ENCODE results near the gene BMERB1.

The BMERB1 gene

DNA sequence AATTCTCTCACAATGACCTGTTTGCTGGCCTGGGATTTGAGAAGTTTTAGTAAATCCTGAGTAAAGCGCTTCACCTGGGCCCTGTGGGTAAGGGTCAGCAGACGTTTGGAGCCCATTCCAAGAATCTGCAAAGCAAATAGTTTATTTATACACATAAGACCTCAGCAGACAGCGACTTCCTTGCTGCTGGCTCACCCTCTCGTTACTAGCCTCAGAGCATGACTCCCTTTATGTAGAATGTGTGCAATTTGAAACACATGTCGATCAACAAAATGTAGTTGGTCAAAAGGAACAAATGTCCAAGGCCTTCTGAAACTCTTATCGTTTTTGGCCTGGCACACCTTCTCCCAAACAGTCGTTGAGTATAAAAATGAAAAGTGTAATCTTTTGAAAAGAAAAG lies 177.2 kb downstream of the BMERB1 start:
- Histone ChIP-seq H3K4me3 (ENCODE audit: low read depth in 1 of 5, low read length in 5 of 5) (no peak overlapping the region), H3K4me1 (ENCODE audit: control insufficient read depth in 5 of 5, insufficient read depth in 5 of 5, low read length in 5 of 5) (peaks cover 4 to 18% (median 5%) of the 10 kb centered on the region in 5 donors), H3K9me3 (ENCODE audit: control insufficient read depth in 5 of 5, low read length in 5 of 5) (no peaks in the 10 kb centered on the region), H3K36me3 (ENCODE audit: control insufficient read depth in 5 of 5, insufficient read depth in 5 of 5, low read length in 5 of 5) (peaks cover 33 to 86% (median 74%) of the 10 kb centered on the region in 5 donors), H3K9ac (ENCODE audit: low read length in 5 of 5) (no peak overlapping the region), H3K27me3 (ENCODE audit: control insufficient read depth in 5 of 5, insufficient read depth in 4 of 5, low read length in 5 of 5) (no peaks in the 10 kb centered on the region), H3K27ac (ENCODE audit: low read depth, low read length) (no peak overlapping the region)

- H3K27ac ChIP-seq (ENCODE audit: low read depth, low read length), result no peak overlapping the region
- peaks cover 31 to 88% (median 76%) of the 10 kb centered on the region in 5 donors for H3K36me3 ChIP-seq (ENCODE audit: control insufficient read depth in 5 of 5, insufficient read depth in 5 of 5, low read length in 5 of 5)
- H3K9ac ChIP-seq (ENCODE audit: low read length in 5 of 5), result no peak overlapping the region
- peaks cover 0 to 7% (median 0%) of the 10 kb centered on the region in 5 donors for H3K4me1 ChIP-seq (ENCODE audit: control insufficient read depth in 5 of 5, insufficient read depth in 5 of 5, low read length in 5 of 5)
- H3K9me3 ChIP-seq (ENCODE audit: control insufficient read depth in 5 of 5, low read length in 5 of 5), result no peaks in the 10 kb centered on the region
- H3K27me3 ChIP-seq (ENCODE audit: control insufficient read depth in 5 of 5, insufficient read depth in 4 of 5, low read length in 5 of 5), result no peaks in the 10 kb centered on the region
- H3K4me3 ChIP-seq (ENCODE audit: low read depth in 1 of 5, low read length in 5 of 5), result no peak overlapping the region
Measured at GRCh38 chr16:15613676-15614075, 179.3 kb downstream of the BMERB1 start.

GRCh38 chr16:15616012-15616411 lies 181.6 kb downstream of the BMERB1 start:
- H3K9me3 ChIP-seq (ENCODE audit: control insufficient read depth in 5 of 5, low read length in 5 of 5), result no peaks in the 10 kb centered on the region
- peaks cover 39 to 93% (median 81%) of the 10 kb centered on the region in 5 donors for H3K36me3 ChIP-seq (ENCODE audit: control insufficient read depth in 5 of 5, insufficient read depth in 5 of 5, low read length in 5 of 5)
- no peaks in the 10 kb centered on the region for H3K27me3 ChIP-seq (ENCODE audit: control insufficient read depth in 5 of 5, insufficient read depth in 4 of 5, low read length in 5 of 5)
- H3K4me1 ChIP-seq (ENCODE audit: control insufficient read depth in 5 of 5, insufficient read depth in 5 of 5, low read length in 5 of 5), result no peaks in the 10 kb centered on the region
- H3K4me3 ChIP-seq (ENCODE audit: low read depth in 1 of 5, low read length in 5 of 5), result no peak overlapping the region
- no peak overlapping the region for H3K9ac ChIP-seq (ENCODE audit: low read length in 5 of 5)
- no peak overlapping the region for H3K27ac ChIP-seq (ENCODE audit: low read depth, low read length)

GRCh38 chr16:15616475-15617165 lies 182.2 kb downstream of the BMERB1 start:
- no peak overlapping the region for H3K9ac ChIP-seq (ENCODE audit: low read length in 5 of 5)
- H3K36me3 ChIP-seq (ENCODE audit: control insufficient read depth in 5 of 5, insufficient read depth in 5 of 5, low read length in 5 of 5), result peaks cover 42 to 94% (median 83%) of the 10 kb centered on the region in 5 donors
- H3K27ac ChIP-seq (ENCODE audit: low read depth, low read length), result no peak overlapping the region
- H3K9me3 ChIP-seq (ENCODE audit: control insufficient read depth in 5 of 5, low read length in 5 of 5), result no peaks in the 10 kb centered on the region
- no peaks in the 10 kb centered on the region for H3K27me3 ChIP-seq (ENCODE audit: control insufficient read depth in 5 of 5, insufficient read depth in 4 of 5, low read length in 5 of 5)
- H3K4me3 ChIP-seq (ENCODE audit: low read depth in 1 of 5, low read length in 5 of 5), result no peak overlapping the region
- H3K4me1 ChIP-seq (ENCODE audit: control insufficient read depth in 5 of 5, insufficient read depth in 5 of 5, low read length in 5 of 5), result peaks cover 0 to 3% (median 2%) of the 10 kb centered on the region in 5 donors

DNA sequence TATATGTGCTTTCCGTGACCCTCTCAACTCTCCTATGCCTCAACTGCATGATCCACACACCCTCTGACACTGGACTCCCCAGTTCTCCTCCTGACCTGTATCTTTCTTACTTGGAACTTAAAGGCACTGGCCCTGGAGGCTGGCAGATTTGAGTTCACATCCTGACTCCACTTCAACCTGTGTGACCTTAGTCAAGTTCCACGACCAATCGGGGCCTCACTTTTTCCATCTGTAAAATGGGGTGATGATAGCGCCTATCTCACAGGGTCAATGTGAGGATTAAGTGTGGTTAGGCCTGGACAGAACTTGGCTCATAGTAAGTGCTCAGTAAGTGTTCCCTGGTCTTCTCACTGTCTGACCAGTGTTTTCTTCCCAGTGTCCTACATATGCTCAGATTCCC lies 183.5 kb downstream of the BMERB1 start:
- Histone ChIP-seq H3K36me3 (ENCODE audit: control insufficient read depth in 5 of 5, insufficient read depth in 5 of 5, low read length in 5 of 5) (peaks cover 30 to 94% (median 81%) of the 10 kb centered on the region in 5 donors), H3K9ac (ENCODE audit: low read length in 5 of 5) (no peak overlapping the region), H3K27me3 (ENCODE audit: control insufficient read depth in 5 of 5, insufficient read depth in 4 of 5, low read length in 5 of 5) (no peaks in the 10 kb centered on the region), H3K27ac (ENCODE audit: low read depth, low read length) (no peak overlapping the region), H3K4me3 (ENCODE audit: low read depth in 1 of 5, low read length in 5 of 5) (no peak overlapping the region), H3K9me3 (ENCODE audit: control insufficient read depth in 5 of 5, low read length in 5 of 5) (no peaks in the 10 kb centered on the region), H3K4me1 (ENCODE audit: control insufficient read depth in 5 of 5, insufficient read depth in 5 of 5, low read length in 5 of 5) (peaks cover 0 to 5% (median 3%) of the 10 kb centered on the region in 5 donors)

- H3K4me1 ChIP-seq (ENCODE audit: control insufficient read depth in 5 of 5, insufficient read depth in 5 of 5, low read length in 5 of 5), result peaks cover 0 to 5% (median 3%) of the 10 kb centered on the region in 5 donors
- H3K4me3 ChIP-seq (ENCODE audit: low read depth in 1 of 5, low read length in 5 of 5), result no peak overlapping the region
- no peak overlapping the region for H3K27ac ChIP-seq (ENCODE audit: low read depth, low read length)
- H3K9me3 ChIP-seq (ENCODE audit: control insufficient read depth in 5 of 5, low read length in 5 of 5), result no peaks in the 10 kb centered on the region
- peaks cover 28 to 93% (median 79%) of the 10 kb centered on the region in 5 donors for H3K36me3 ChIP-seq (ENCODE audit: control insufficient read depth in 5 of 5, insufficient read depth in 5 of 5, low read length in 5 of 5)
- H3K9ac ChIP-seq (ENCODE audit: low read length in 5 of 5), result no peak overlapping the region
- no peaks in the 10 kb centered on the region for H3K27me3 ChIP-seq (ENCODE audit: control insufficient read depth in 5 of 5, insufficient read depth in 4 of 5, low read length in 5 of 5)
Measured at GRCh38 chr16:15618392-15618791, 184.0 kb downstream of the BMERB1 start.

DNA sequence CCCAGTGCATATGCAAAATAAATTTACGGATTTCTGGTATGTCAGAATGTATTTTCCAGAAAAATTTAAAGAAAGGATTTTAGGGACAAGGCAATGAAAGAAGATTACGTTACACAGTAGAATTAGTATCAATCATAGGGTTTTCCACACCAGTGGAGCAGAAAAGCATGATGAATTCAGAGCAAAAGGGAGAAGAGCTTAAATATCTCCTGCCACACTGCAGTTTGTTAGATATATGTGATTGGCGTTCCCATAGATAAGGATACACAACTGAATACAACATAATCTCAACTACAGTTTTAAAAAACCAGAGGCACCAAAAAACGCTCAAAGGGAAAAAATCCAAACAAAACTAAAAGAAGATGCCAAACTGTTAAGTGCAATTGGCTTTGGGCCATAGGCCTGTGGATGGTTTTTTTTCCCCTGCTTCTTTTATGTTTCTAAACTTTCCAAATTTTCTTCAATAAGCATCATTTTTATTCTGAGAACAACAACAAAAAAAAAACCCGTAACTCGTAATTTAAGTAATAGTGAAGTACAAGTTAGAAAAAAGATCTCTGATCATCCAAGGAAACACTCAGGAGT lies 186.3 kb downstream of the BMERB1 start:
- no peaks in the 10 kb centered on the region for H3K9me3 ChIP-seq (ENCODE audit: control insufficient read depth in 5 of 5, low read length in 5 of 5)
- no peak overlapping the region for H3K27ac ChIP-seq (ENCODE audit: low read depth, low read length)
- no peak overlapping the region for H3K9ac ChIP-seq (ENCODE audit: low read length in 5 of 5)
- H3K27me3 ChIP-seq (ENCODE audit: control insufficient read depth in 5 of 5, insufficient read depth in 4 of 5, low read length in 5 of 5), result no peaks in the 10 kb centered on the region
- peaks cover 0 to 5% (median 3%) of the 10 kb centered on the region in 5 donors for H3K4me1 ChIP-seq (ENCODE audit: control insufficient read depth in 5 of 5, insufficient read depth in 5 of 5, low read length in 5 of 5)
- H3K36me3 ChIP-seq (ENCODE audit: control insufficient read depth in 5 of 5, insufficient read depth in 5 of 5, low read length in 5 of 5), result peaks cover 41 to 94% (median 89%) of the 10 kb centered on the region in 5 donors
- H3K4me3 ChIP-seq (ENCODE audit: low read depth in 1 of 5, low read length in 5 of 5), result no peak overlapping the region

- Histone ChIP-seq H3K4me1 (ENCODE audit: control insufficient read depth in 5 of 5, insufficient read depth in 5 of 5, low read length in 5 of 5) (peaks cover 0 to 5% (median 3%) of the 10 kb centered on the region in 5 donors), H3K9ac (ENCODE audit: low read length in 5 of 5) (no peak overlapping the region), H3K27ac (ENCODE audit: low read depth, low read length) (no peak overlapping the region), H3K9me3 (ENCODE audit: control insufficient read depth in 5 of 5, low read length in 5 of 5) (no peaks in the 10 kb centered on the region), H3K4me3 (ENCODE audit: low read depth in 1 of 5, low read length in 5 of 5) (no peak overlapping the region), H3K36me3 (ENCODE audit: control insufficient read depth in 5 of 5, insufficient read depth in 5 of 5, low read length in 5 of 5) (peaks cover 38 to 93% (median 85%) of the 10 kb centered on the region in 5 donors), H3K27me3 (ENCODE audit: control insufficient read depth in 5 of 5, insufficient read depth in 4 of 5, low read length in 5 of 5) (no peaks in the 10 kb centered on the region)
Measured at GRCh38 chr16:15621456-15621855, 187.1 kb downstream of the BMERB1 start.

GRCh38 chr16:15621889-15622288 lies 187.5 kb downstream of the BMERB1 start:
- Histone ChIP-seq H3K4me3 (ENCODE audit: low read depth in 1 of 5, low read length in 5 of 5) (no peak overlapping the region), H3K27me3 (ENCODE audit: control insufficient read depth in 5 of 5, insufficient read depth in 4 of 5, low read length in 5 of 5) (no peaks in the 10 kb centered on the region), H3K36me3 (ENCODE audit: control insufficient read depth in 5 of 5, insufficient read depth in 5 of 5, low read length in 5 of 5) (peaks cover 34 to 91% (median 81%) of the 10 kb centered on the region in 5 donors), H3K4me1 (ENCODE audit: control insufficient read depth in 5 of 5, insufficient read depth in 5 of 5, low read length in 5 of 5) (peaks cover 0 to 5% (median 3%) of the 10 kb centered on the region in 5 donors), H3K9me3 (ENCODE audit: control insufficient read depth in 5 of 5, low read length in 5 of 5) (no peaks in the 10 kb centered on the region), H3K27ac (ENCODE audit: low read depth, low read length) (no peak overlapping the region), H3K9ac (ENCODE audit: low read length in 5 of 5) (no peak overlapping the region)

DNA sequence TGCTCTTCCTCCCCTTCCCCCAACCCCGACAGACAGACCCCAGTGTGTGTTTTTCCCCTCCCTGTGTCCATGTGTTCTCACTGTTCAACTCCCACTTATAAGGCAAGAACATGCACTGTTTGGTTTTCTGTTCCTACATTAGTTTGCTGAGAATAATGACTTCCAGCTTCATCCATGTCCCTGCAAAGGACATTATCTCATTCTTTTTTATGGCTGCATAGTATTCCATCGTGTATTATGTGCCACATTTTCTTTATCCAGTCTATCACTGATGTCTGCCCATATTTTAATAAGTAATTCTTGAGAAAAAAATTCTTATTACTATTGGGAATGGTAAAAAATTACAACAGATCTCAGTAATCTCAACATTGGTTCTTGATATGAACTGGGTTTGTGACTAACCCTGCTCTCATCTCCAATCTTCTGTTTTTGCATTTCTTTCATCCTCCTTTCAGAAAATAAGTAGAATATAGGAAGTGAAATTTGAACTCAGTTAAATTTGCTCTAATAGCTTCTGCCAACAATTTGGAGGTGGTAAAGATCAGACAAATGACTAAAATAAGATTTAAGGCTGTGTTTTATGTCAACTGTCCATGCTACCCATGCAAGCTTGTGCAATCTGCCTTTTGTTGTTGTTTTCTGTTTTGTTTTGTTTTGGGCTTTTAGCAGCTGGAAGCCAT lies 197.5 kb downstream of the BMERB1 start:
- no peak overlapping the region for H3K9ac ChIP-seq (ENCODE audit: low read length in 5 of 5)
- H3K27me3 ChIP-seq (ENCODE audit: control insufficient read depth in 5 of 5, insufficient read depth in 4 of 5, low read length in 5 of 5), result no peaks in the 10 kb centered on the region
- H3K4me1 ChIP-seq (ENCODE audit: control insufficient read depth in 5 of 5, insufficient read depth in 5 of 5, low read length in 5 of 5), result no peaks in the 10 kb centered on the region
- H3K27ac ChIP-seq (ENCODE audit: low read depth, low read length), result no peak overlapping the region
- H3K9me3 ChIP-seq (ENCODE audit: control insufficient read depth in 5 of 5, low read length in 5 of 5), result no peaks in the 10 kb centered on the region
- no peak overlapping the region for H3K4me3 ChIP-seq (ENCODE audit: low read depth in 1 of 5, low read length in 5 of 5)
- peaks cover 56 to 80% (median 68%) of the 10 kb centered on the region in 5 donors for H3K36me3 ChIP-seq (ENCODE audit: control insufficient read depth in 5 of 5, insufficient read depth in 5 of 5, low read length in 5 of 5)

Measured in subcutaneous abdominal adipose tissue (tissue), 5 donors.